Measurements from ENCODE around the gene GALNT2.

The GALNT2 gene

GRCh38 chr1:230026572-230026971, 40.5 kb upstream of the GALNT2 start:
- Histone ChIP-seq H3K4me3 (ENCODE audit: low read depth, low read length) (no peak overlapping the region), H3K36me3 (replicated peaks) (no peaks in the 10 kb centered on the region), H3K27me3 (replicated peaks) (no peaks in the 10 kb centered on the region), H3K27ac (no peak overlapping the region)
- in situ Hi-C loops (cut with HindIII; ENCODE audit: low pct_ligation_motif_present, low sequenced_read_pairs) = no loop called here
- DNase-seq = no peak
- TF ChIP-seq, protein P1, sequence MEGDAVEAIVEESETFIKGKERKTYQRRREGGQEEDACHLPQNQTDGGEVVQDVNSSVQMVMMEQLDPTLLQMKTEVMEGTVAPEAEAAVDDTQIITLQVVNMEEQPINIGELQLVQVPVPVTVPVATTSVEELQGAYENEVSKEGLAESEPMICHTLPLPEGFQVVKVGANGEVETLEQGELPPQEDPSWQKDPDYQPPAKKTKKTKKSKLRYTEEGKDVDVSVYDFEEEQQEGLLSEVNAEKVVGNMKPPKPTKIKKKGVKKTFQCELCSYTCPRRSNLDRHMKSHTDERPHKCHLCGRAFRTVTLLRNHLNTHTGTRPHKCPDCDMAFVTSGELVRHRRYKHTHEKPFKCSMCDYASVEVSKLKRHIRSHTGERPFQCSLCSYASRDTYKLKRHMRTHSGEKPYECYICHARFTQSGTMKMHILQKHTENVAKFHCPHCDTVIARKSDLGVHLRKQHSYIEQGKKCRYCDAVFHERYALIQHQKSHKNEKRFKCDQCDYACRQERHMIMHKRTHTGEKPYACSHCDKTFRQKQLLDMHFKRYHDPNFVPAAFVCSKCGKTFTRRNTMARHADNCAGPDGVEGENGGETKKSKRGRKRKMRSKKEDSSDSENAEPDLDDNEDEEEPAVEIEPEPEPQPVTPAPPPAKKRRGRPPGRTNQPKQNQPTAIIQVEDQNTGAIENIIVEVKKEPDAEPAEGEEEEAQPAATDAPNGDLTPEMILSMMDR (IDR thresholded peaks at IDR 0.05; ENCODE audit: low read depth, low read length, missing control alignments) = no peak

GRCh38 chr1:230028602-230029223, 38.3 kb upstream of the GALNT2 start:
- H3K36me3 ChIP-seq (replicated peaks) = no peaks in the 10 kb centered on the region
- H3K27ac ChIP-seq = no peak overlapping the region
- in situ Hi-C loops (cut with HindIII; ENCODE audit: low pct_ligation_motif_present, low sequenced_read_pairs) = no loop called here
- H3K27me3 ChIP-seq (replicated peaks) = no peaks in the 10 kb centered on the region
- DNase-seq = no peak
- TF ChIP-seq, protein P1 (IDR thresholded peaks at IDR 0.05; ENCODE audit: low read depth, low read length, missing control alignments) = no peak
- no peak overlapping the region for H3K4me3 ChIP-seq (ENCODE audit: low read depth, low read length)

DNA sequence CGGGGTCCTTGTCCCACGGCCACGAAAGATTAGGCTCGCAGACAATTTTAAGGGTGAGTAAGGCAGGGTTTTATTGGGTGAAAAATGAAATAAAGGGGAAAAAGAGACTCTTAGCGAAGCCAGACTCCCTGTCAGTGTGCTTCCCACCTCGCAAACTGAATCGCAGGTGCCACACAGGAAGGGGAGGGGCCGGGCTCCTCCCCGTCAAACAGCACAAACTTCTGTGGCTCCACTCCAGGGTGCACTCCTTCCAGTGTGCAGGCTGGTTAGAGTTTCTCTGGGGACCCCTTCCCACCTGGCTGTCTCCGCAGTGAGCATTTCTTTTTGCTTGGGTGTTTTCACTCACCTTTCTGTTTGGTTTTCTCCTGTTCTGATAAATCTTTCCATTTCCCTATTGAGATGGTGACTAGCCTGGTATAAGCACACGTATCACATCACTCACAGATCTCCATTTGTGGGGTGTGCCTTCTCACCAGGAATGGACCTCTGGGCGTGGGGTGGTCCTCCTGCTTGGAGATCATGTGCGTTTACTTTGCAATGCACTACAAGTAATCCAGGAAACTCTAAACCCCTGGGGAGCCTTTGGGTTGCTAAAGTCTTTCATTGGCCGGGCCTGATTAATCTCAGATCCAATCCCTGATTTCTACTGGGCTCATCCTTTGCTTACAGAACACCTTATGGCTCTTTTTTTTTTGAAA, 37.6 kb upstream of the GALNT2 start:
- Histone ChIP-seq H3K27me3 (replicated peaks) (no peaks in the 10 kb centered on the region), H3K36me3 (replicated peaks) (no peaks in the 10 kb centered on the region), H3K4me3 (ENCODE audit: low read depth, low read length) (no peak overlapping the region), H3K27ac (no peak overlapping the region)
- TF ChIP-seq, protein P1 (IDR thresholded peaks at IDR 0.05; ENCODE audit: low read depth, low read length, missing control alignments) = no peak
- DNase-seq = no peak
- in situ Hi-C loops (cut with HindIII; ENCODE audit: low pct_ligation_motif_present, low sequenced_read_pairs) = no loop called here

- in situ Hi-C loops (cut with HindIII; ENCODE audit: low pct_ligation_motif_present, low sequenced_read_pairs) = no loop called here
- H3K27ac ChIP-seq = no peak overlapping the region
- TF ChIP-seq, protein P1 (IDR thresholded peaks at IDR 0.05; ENCODE audit: low read depth, low read length, missing control alignments) = no peak
- H3K36me3 ChIP-seq (replicated peaks) = no peaks in the 10 kb centered on the region
- DNase-seq = no peak
- H3K27me3 ChIP-seq (replicated peaks) = no peaks in the 10 kb centered on the region
- H3K4me3 ChIP-seq (ENCODE audit: low read depth, low read length) = no peak overlapping the region
These were observed 36.8 kb upstream of the GALNT2 start for GRCh38 chr1:230030122-230030821.

DNA sequence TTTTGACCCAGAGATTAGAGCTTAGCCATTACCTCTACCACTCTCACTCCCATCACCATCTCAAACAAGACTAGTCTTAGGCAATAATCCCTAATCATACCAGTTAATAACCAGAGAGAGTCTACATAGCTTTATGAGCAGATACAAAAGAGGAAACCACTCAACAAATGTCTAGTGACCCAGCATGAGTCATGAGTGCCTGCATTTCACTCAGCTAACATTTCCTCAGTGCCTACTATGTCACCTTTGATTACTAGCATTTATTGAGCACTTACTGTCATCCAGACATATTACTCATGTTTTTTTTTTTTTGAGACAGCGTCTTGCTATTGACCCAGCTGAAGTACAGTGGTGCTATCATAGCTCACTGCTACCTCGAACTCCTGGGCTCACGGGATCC, 35.9 kb upstream of the GALNT2 start:
- TF ChIP-seq, protein P1 (IDR thresholded peaks at IDR 0.05; ENCODE audit: low read depth, low read length, missing control alignments) = no peak
- Histone ChIP-seq H3K27me3 (replicated peaks) (no peaks in the 10 kb centered on the region), H3K4me3 (ENCODE audit: low read depth, low read length) (no peak overlapping the region), H3K27ac (no peak overlapping the region), H3K36me3 (replicated peaks) (no peaks in the 10 kb centered on the region)
- peak; percentile 12 for DNase-seq
- in situ Hi-C loops (cut with HindIII; ENCODE audit: low pct_ligation_motif_present, low sequenced_read_pairs) = no loop called here
